Measurements from ENCODE around the gene TMEM207. TPM values are rescaled to one million over a fixed set of nuclear protein-coding genes. Genes with fewer than 3 reads are reported as not detected.

TMEM207 gene
- total and polyA plus RNA-seq, 2 of the 4 experiments (the other 2 are of a cell fraction) = not detected

DNA sequence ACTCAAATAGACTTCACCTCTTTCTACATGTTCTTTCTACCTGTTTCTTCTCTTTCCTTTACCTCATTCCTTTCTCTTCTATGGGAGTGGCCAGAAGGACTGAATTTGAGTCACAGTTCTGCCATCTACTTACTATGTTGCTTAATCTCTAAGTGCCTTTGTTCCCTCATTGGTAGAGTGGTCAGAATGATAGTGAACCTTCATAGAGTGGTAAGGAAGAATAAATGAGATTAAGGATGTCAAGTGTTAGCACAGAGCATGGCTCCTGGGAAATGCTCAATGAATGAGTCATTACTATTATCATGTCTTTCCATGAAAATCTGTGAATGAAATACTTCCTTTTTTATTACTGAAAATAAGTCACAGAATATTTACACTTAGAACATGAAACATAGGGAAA lies 17.5 kb downstream of the TMEM207 start:
- Histone ChIP-seq H3K56ac (ENCODE audit: extremely low read depth, insufficient read depth, low read length) (no peak overlapping the region), H3K4me3 (ENCODE audit: insufficient read depth, low read depth, low read length) (no peak overlapping the region), H4K5ac (ENCODE audit: low read depth, low read length) (no peak overlapping the region), H2AK9ac (replicated peaks; ENCODE audit: low read depth, low read length, poor library complexity) (no peak overlapping the region), H3K14ac (replicated peaks; ENCODE audit: low read depth, low read length) (no peak overlapping the region), H2BK120ac (ENCODE audit: low read depth, low read length) (no peak overlapping the region), H3K4me1 (ENCODE audit: control insufficient read depth, insufficient read depth, low read length) (no peaks in the 10 kb centered on the region), H3K36me3 (ENCODE audit: control insufficient read depth, insufficient read depth, low read length) (no peaks in the 10 kb centered on the region), H2AK5ac (ENCODE audit: low read depth, low read length) (no peak overlapping the region), H2BK15ac (ENCODE audit: low read depth, low read length) (no peak overlapping the region), H2BK5ac (ENCODE audit: low read depth, low read length, poor library complexity, severe bottlenecking) (no peak overlapping the region), H3K9me3 (ENCODE audit: control insufficient read depth, insufficient read depth, low read length) (peaks cover 3% of the 10 kb centered on the region), H4K8ac (ENCODE audit: low read depth in 2 of 2, low read length in 2 of 2) (no peak overlapping the region), H3K4me2 (ENCODE audit: low read depth, low read length) (no peak overlapping the region), H3K27me3 (ENCODE audit: control insufficient read depth, insufficient read depth, low read length) (no peaks in the 10 kb centered on the region), H3K4ac (ENCODE audit: low read depth, low read length) (no peak overlapping the region), H3K23ac (ENCODE audit: low read depth, low read length) (no peak overlapping the region), H3K79me1 (ENCODE audit: low read depth in 1 of 2, low read length in 2 of 2) (no peaks in the 10 kb centered on the region), H2BK20ac (ENCODE audit: low read depth, low read length) (no peak overlapping the region), H2AFZ (replicated peaks; ENCODE audit: low read length, poor library complexity) (no peak overlapping the region), H3K27ac (ENCODE audit: insufficient read depth, low read length) (no peak overlapping the region), H3K18ac (ENCODE audit: low read depth, low read length) (no peak overlapping the region), H4K91ac (ENCODE audit: insufficient read depth, low read depth, low read length) (no peak overlapping the region), H3K9me1 (ENCODE audit: insufficient read depth, low read length) (no peaks in the 10 kb centered on the region), H4K20me1 (ENCODE audit: insufficient read depth, low read length) (no peaks in the 10 kb centered on the region), H3K9ac (ENCODE audit: low read depth, low read length) (no peak overlapping the region)
- dilution Hi-C loops (cut with HindIII; ENCODE audit: low sequenced_read_pairs, unreplicated experiment) = no loop called here
- ATAC-seq (ENCODE audit: low read depth) (no peak), DNase-seq (peak; percentile 14)
- CTCF ChIA-PET = no interaction called here
- no TSS peak for BruUV-seq (replicated peaks)
- TF ChIP-seq CTCF (conservative IDR thresholded peaks at IDR 0.05; ENCODE audit: low read depth, low read length) (no peak), CEBPB (IDR thresholded peaks at IDR 0.05; ENCODE audit: low read depth, low read length) (0 out of 2 replicates have a peak, but pooled peaks have one; percentile 37), MAZ (IDR thresholded peaks at IDR 0.05; ENCODE audit: borderline replicate concordance, low read depth, low read length) (no peak), RFX5 (IDR thresholded peaks at IDR 0.05; ENCODE audit: low read depth, low read length) (no peak), RCOR1 (IDR thresholded peaks at IDR 0.05; ENCODE audit: insufficient replicate concordance, low read length) (no peak)
- intact Hi-C loops (cut with micrococcal nuclease) = no loop called here
- POLR2A ChIA-PET (ENCODE audit: unreplicated experiment) = no interaction called here
- in situ Hi-C loops (cut with MboI; ENCODE audit: low sequenced_read_pairs) = loop anchor here (10.0 kb wide), 1 partner anchor 467 kb away; no protein-coding TSS in a partner anchor
